A673 (cell line): Measurements from ENCODE around the gene PTPMT1. TPM values are rescaled to one million over a fixed set of nuclear protein-coding genes. Genes with fewer than 3 reads are reported as not detected.

Source experiments
- BruUV-seq: library from RNA; stranded (reverse); fragments of 400-500 nt; replicated peaks from 2 replicates; lab custom pipeline; 2021; lab: Mats Ljungman, UMichigan
- CTCF ChIA-PET: fragments of 300-600 bp; sonication (Branson Sonifier 250); formaldehyde crosslinking; loops from one replicate; lab custom pipeline; 2022; ENCODE audit warnings: antibody characterized with exemption; lab: Charles Lee
- POLR2A ChIA-PET: fragments of 300-600 bp; sonication (Branson Sonifier 250); formaldehyde crosslinking; loops from one replicate; lab custom pipeline; 2022; ENCODE audit warnings: antibody characterized with exemption; ENCODE audit not compliant: low non-redundant PET; lab: Charles Lee
- DNase-seq: peaks from one replicate; pipeline ENCODE4 v3.0.0-alpha.2; 2015; ENCODE audit warnings: low spot score
- H3K27ac ChIP-seq: fragments of 200-600 bp; sonication (generic); 2 replicates; pipeline ENCODE4 v1.5.1; 2016; ENCODE audit warnings: mixed run types, low read depth, mild to moderate bottlenecking, mixed read lengths, antibody characterized with exemption, low read length; ENCODE audit not compliant: poor library complexity, severe bottlenecking
- H3K27me3 ChIP-seq: fragments of 200-600 bp; sonication (generic); replicated peaks from 2 replicates; pipeline ENCODE4 v1.6.1; 2017; ENCODE audit warnings: mixed run types, low read depth, mild to moderate bottlenecking, mixed read lengths, antibody characterized with exemption, low read length; ENCODE audit not compliant: insufficient read depth, poor library complexity
- H3K36me3 ChIP-seq: fragments of 200-600 bp; sonication (generic); 2 replicates; pipeline ENCODE4 v1.6.1; 2016; ENCODE audit warnings: mixed run types, mild to moderate bottlenecking, mixed read lengths, antibody characterized with exemption, low read length; ENCODE audit not compliant: insufficient read depth, poor library complexity, severe bottlenecking
- H3K4me1 ChIP-seq: fragments of 200-600 bp; sonication (generic); 2 replicates; pipeline ENCODE4 v1.6.1; 2017; ENCODE audit warnings: mixed run types, mild to moderate bottlenecking, mixed read lengths, antibody characterized with exemption, low read length; ENCODE audit not compliant: insufficient read depth, poor library complexity, severe bottlenecking
- H3K4me3 ChIP-seq: fragments of 200-600 bp; sonication (generic); 2 replicates; pipeline ENCODE4 v1.5.1; 2016; ENCODE audit warnings: low read depth, mixed run types, mild to moderate bottlenecking, mixed read lengths, low read length; ENCODE audit not compliant: poor library complexity, severe bottlenecking
- H3K9me3 ChIP-seq: fragments of 200-600 bp; sonication (generic); 2 replicates; pipeline ENCODE4 v1.6.1; 2016; ENCODE audit warnings: mixed run types, low read depth, mild to moderate bottlenecking, mixed read lengths, antibody characterized with exemption, low read length; ENCODE audit not compliant: poor library complexity, severe bottlenecking
- CTCF ChIP-seq: fragments of 300-800, 200-600 bp; sonication (generic); conservative IDR thresholded peaks from 2 replicates; pipeline ENCODE4 v1.5.1; 2017; ENCODE audit warnings: low read depth, mild to moderate bottlenecking, antibody characterized with exemption, low read length, moderate library complexity, mixed read lengths
- EZH2 ChIP-seq: fragments of 200-600 bp; sonication (generic); IDR thresholded peaks from 2 replicates; pipeline ENCODE4 v1.6.1; 2017; ENCODE audit warnings: borderline replicate concordance, low read depth, mild to moderate bottlenecking, mixed read lengths, antibody characterized with exemption, low read length; ENCODE audit not compliant: poor library complexity, severe bottlenecking
- intact Hi-C: fragments of 100-400 bp; cut with micrococcal nuclease; formaldehyde crosslinking; loops from one replicate; pipeline ENCODE4 v1.10.0; 2022; ENCODE audit not compliant: unreplicated experiment
- total RNA-seq: library from RNA; stranded (reverse); gene quantifications from 2 replicates; pipeline ENCODE4 v1.2.3, GENCODE V29; 2021

The PTPMT1 gene
- total RNA-seq, 1 experiment from 2014 or later: 68.1 TPM

GRCh38 chr11:47536915-47537314 is 28.5 kb upstream of the PTPMT1 start:
- BruUV-seq: no TSS peak
- POLR2A ChIA-PET: interaction anchor here (0.6 kb wide), 1 partner anchor 1202 kb away, joined by 3 read pairs; no protein-coding TSS in a partner anchor
- CTCF ChIA-PET: interaction anchor here (0.7 kb wide), 2 partner anchors 16 to 75 kb away, joined by 3 to 8 read pairs; no protein-coding TSS in a partner anchor

GRCh38 chr11:47538741-47539565 is 26.4 kb upstream of the PTPMT1 start:
- no peak overlapping the region for H3K4me3 ChIP-seq
- ChIA-PET CTCF (interaction anchor here (0.7 kb wide), 1 partner anchor 61 kb away, joined by 4 read pairs; no protein-coding TSS in a partner anchor), POLR2A (interaction anchor here (0.7 kb wide), 1 partner anchor 290 kb away, joined by 8 read pairs; no protein-coding TSS in a partner anchor)
- H3K36me3 ChIP-seq: no peaks in the 10 kb centered on the region
- TF ChIP-seq EZH2 (no peak), CTCF (no peak)
- no TSS peak for BruUV-seq
- DNase-seq: peak; percentile 87
- no peaks in the 10 kb centered on the region for H3K27me3 ChIP-seq
- no peaks in the 10 kb centered on the region for H3K9me3 ChIP-seq
- peaks cover 61% of the 10 kb centered on the region for H3K4me1 ChIP-seq
- intact Hi-C loops: no loop called here
- H3K27ac ChIP-seq: peak overlapping the region; percentile 1

More at GRCh38 chr11:47536915-47537314, 28.5 kb upstream of the PTPMT1 start:
- H3K4me3 ChIP-seq: no peak overlapping the region
- H3K4me1 ChIP-seq: peaks cover 79% of the 10 kb centered on the region
- intact Hi-C loops: no loop called here
- no peak overlapping the region for H3K27ac ChIP-seq
- 0 out of 2 replicates have a peak, but pooled peaks have one; percentile 8 for TF ChIP-seq CTCF
- TF ChIP-seq EZH2: no peak
- DNase-seq: no peak
- H3K27me3 ChIP-seq: no peaks in the 10 kb centered on the region
- H3K36me3 ChIP-seq: no peaks in the 10 kb centered on the region
- no peaks in the 10 kb centered on the region for H3K9me3 ChIP-seq

GRCh38 chr11:47539681-47540039 is 25.7 kb upstream of the PTPMT1 start:
- Histone ChIP-seq H3K9me3 (no peaks in the 10 kb centered on the region), H3K27ac (peak overlapping the region; percentile 0), H3K36me3 (no peaks in the 10 kb centered on the region), H3K27me3 (no peaks in the 10 kb centered on the region), H3K4me3 (no peak overlapping the region), H3K4me1 (peaks cover 58% of the 10 kb centered on the region)
- no TSS peak for BruUV-seq
- ChIA-PET POLR2A (interaction anchor here (0.5 kb wide), 1 partner anchor 1877 kb away, joined by 4 read pairs; no protein-coding TSS in a partner anchor), CTCF (interaction anchor here (0.8 kb wide), 1 partner anchor 12 kb away, joined by 4 read pairs; no protein-coding TSS in a partner anchor)
- no peak for TF ChIP-seq EZH2
- TF ChIP-seq CTCF: 0 out of 2 replicates have a peak, but pooled peaks have one; percentile 18
- DNase-seq: no peak
- intact Hi-C loops: no loop called here
